Esophagus squamous epithelium (tissue), 4 donors: ENCODE measurements around the gene FKBP15.

ENCODE experiments used
- CTCF ChIP-seq, 6 experiments: fragments of 450-650 bp in 4 of 6; fragments of 200-600 bp in 2 of 6; sonication (generic) in 2 of 6; IDR thresholded peaks; one replicate each; pipeline ENCODE4 v1.5.1; 2016 to 2019; ENCODE audit warnings: antibody characterized with exemption in 6 of 6, mild to moderate bottlenecking in 4 of 6, moderate library complexity in 4 of 6
- POLR2A ChIP-seq, 4 donors: fragments of 450-650 bp; IDR thresholded peaks; one replicate each; pipeline ENCODE4 v1.6.1; 2017; ENCODE audit warnings: antibody characterized with exemption in 4 of 4, mild to moderate bottlenecking in 4 of 4, moderate library complexity in 3 of 4

GRCh38 chr9:113129466-113129865 lies 91.6 kb downstream of the FKBP15 start:
- TF ChIP-seq CTCF (IDR thresholded peaks at IDR 0.05), result no peak
- TF ChIP-seq POLR2A (IDR thresholded peaks at IDR 0.05), result no peak
